ENCODE measurements around the gene CYP11A1.

The CYP11A1 gene

DNA sequence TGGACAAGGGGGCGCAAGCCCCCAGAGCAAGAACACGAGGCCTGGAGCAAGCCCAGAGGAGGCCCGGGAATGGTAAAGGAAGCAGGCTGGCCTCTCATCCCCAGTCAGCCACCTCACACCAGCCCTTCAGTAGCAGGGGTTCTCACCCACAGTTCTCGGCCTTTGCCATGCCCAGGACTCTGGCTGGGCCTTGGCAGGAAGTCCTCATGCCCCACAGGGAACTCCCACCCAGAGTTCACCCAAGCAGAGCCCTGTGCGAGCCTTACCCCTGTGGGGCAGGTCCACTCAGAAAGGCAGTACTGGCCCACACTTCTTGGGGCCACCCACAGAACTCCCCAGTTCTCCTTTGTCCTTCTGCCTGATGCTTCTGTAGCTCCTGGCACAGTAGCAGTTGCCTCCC is 30.3 kb downstream of the CYP11A1 start:
- TF ChIP-seq POLR2AphosphoS5 (IDR thresholded peaks at IDR 0.05; ENCODE audit: low read depth, low read length) (no peak), TAF1 (IDR thresholded peaks at IDR 0.05; ENCODE audit: borderline replicate concordance, insufficient read depth, low read length) (no peak)
- TF ChIP-seq, protein P1, sequence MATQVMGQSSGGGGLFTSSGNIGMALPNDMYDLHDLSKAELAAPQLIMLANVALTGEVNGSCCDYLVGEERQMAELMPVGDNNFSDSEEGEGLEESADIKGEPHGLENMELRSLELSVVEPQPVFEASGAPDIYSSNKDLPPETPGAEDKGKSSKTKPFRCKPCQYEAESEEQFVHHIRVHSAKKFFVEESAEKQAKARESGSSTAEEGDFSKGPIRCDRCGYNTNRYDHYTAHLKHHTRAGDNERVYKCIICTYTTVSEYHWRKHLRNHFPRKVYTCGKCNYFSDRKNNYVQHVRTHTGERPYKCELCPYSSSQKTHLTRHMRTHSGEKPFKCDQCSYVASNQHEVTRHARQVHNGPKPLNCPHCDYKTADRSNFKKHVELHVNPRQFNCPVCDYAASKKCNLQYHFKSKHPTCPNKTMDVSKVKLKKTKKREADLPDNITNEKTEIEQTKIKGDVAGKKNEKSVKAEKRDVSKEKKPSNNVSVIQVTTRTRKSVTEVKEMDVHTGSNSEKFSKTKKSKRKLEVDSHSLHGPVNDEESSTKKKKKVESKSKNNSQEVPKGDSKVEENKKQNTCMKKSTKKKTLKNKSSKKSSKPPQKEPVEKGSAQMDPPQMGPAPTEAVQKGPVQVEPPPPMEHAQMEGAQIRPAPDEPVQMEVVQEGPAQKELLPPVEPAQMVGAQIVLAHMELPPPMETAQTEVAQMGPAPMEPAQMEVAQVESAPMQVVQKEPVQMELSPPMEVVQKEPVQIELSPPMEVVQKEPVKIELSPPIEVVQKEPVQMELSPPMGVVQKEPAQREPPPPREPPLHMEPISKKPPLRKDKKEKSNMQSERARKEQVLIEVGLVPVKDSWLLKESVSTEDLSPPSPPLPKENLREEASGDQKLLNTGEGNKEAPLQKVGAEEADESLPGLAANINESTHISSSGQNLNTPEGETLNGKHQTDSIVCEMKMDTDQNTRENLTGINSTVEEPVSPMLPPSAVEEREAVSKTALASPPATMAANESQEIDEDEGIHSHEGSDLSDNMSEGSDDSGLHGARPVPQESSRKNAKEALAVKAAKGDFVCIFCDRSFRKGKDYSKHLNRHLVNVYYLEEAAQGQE (IDR thresholded peaks at IDR 0.05; ENCODE audit: insufficient read depth in 1 of 2, low read depth in 2 of 2, low read length in 2 of 2), result no peak

DNA sequence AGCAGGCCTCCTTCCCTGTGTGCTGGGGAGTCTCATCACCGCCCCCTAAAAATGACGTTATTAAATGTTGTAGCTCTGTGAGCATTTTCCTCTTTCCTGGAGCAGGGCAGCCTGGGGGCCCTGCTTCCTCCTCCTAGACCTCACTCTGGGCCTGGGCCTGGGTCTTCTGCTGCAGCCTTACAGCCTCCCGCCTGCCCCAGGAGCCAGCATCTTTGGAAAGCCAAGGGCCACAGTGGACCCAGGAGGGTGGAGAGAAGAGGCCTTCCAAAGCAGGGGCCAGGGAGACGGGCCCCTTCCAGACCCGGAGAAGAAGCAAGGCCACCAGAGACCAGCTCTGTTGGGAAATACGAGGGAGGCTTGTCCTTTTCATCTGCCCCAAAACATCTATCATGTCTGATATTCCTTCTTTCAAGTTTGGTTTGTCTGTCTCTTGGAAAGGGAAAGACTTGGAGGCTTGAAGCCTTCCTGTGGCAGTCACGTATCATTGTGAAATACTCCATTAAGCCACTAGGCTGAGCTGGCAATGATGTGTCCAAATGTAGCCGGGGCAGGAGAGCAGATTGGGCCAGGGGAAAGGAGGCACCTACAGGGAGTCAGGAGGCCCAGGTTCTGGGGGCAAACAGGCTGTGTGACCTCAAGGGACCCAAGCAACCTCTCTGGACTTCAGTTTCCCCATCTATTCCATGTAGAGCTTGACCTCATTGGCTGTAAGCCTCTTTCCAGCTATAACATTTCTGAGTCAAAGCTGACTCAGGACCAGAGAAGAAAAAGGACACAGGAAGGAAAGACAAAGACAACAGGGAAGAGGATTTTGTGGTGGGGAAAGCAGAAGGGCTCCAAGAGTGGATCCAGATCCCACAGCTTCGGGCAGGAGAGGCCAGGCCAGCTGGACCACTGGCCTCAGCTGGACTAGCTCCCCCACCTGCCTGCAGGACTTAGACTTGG is 31.1 kb downstream of the CYP11A1 start:
- TF ChIP-seq, protein P1 (IDR thresholded peaks at IDR 0.05; ENCODE audit: insufficient read depth in 1 of 2, low read depth in 2 of 2, low read length in 2 of 2), result no peak
- TF ChIP-seq SIN3A (IDR thresholded peaks at IDR 0.05; ENCODE audit: borderline replicate concordance, insufficient read depth, low read length) (no peak), POLR2AphosphoS5 (IDR thresholded peaks at IDR 0.05; ENCODE audit: low read depth, low read length) (no peak), TAF1 (IDR thresholded peaks at IDR 0.05; ENCODE audit: borderline replicate concordance, insufficient read depth, low read length) (no peak), FOXP2 (optimal IDR thresholded peaks at IDR 0.05; ENCODE audit: borderline replicate concordance, extremely low read depth, extremely low read length, insufficient read depth) (no peak)

DNA sequence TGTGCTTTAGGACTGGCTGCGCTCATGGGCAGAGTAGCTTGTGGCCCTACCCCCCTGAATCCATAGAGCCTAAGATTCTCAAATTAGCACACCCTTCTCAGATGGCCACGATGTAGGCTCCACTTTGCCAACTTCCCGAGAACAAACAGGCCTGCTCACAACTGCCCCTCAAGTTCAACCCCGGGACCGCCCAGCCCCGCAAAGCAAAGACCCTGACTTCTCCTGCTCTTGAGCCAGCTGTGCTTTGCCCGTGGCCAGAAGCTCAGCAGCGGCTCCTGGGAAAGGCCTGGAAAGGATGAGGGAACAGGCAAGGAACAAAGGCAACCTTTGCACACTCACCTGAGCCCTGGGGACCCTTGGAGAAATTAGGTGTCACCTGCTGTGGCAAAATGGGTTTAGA is 32.0 kb downstream of the CYP11A1 start:
- TF ChIP-seq FOXP2 (optimal IDR thresholded peaks at IDR 0.05; ENCODE audit: borderline replicate concordance, extremely low read depth, extremely low read length, insufficient read depth) (no peak), TAF1 (IDR thresholded peaks at IDR 0.05; ENCODE audit: borderline replicate concordance, insufficient read depth, low read length) (no peak), POLR2AphosphoS5 (IDR thresholded peaks at IDR 0.05; ENCODE audit: low read depth, low read length) (no peak), SIN3A (IDR thresholded peaks at IDR 0.05; ENCODE audit: borderline replicate concordance, insufficient read depth, low read length) (no peak)
- TF ChIP-seq, protein P1 (IDR thresholded peaks at IDR 0.05; ENCODE audit: insufficient read depth in 1 of 2, low read depth in 2 of 2, low read length in 2 of 2), result no peak

DNA sequence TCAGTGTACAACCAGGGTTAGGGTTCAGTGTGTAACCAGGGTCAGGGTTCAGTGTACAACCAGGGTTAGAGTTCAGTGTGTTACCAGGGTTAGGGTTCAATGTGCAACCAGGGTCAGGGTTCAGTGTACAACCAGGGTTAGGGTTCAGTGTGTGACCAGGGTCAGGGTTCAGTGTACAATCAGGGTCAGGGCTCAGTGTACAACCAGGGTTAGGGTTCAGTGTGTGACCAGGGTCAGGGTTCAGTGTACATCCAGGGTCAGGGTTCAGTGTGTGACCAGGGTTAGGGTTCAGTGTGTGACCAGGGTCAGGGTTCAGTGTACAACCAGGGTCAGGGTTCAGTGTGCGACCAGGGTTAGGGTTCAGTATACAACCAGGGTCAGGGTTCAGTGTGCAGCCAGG is 33.3 kb downstream of the CYP11A1 start:
- TF ChIP-seq POLR2AphosphoS5 (IDR thresholded peaks at IDR 0.05; ENCODE audit: low read depth, low read length) (no peak), FOXP2 (optimal IDR thresholded peaks at IDR 0.05; ENCODE audit: borderline replicate concordance, extremely low read depth, extremely low read length, insufficient read depth) (no peak), SIN3A (IDR thresholded peaks at IDR 0.05; ENCODE audit: borderline replicate concordance, insufficient read depth, low read length) (no peak), TAF1 (IDR thresholded peaks at IDR 0.05; ENCODE audit: borderline replicate concordance, insufficient read depth, low read length) (no peak)
- TF ChIP-seq, protein P1 (IDR thresholded peaks at IDR 0.05; ENCODE audit: insufficient read depth in 1 of 2, low read depth in 2 of 2, low read length in 2 of 2), result no peak
